ENCODE data around the gene MED15.

The MED15 gene

GRCh38 chr22:20587206-20587958 is 80.0 kb downstream of the MED15 start:
- H3K4me1 Mint-ChIP-seq = no peaks in the 10 kb centered on the region
- H3K27me3 Mint-ChIP-seq (ENCODE audit: low read depth) = no peaks in the 10 kb centered on the region
- no peak for TF ChIP-seq CTCF (IDR thresholded peaks at IDR 0.05; ENCODE audit: unreplicated experiment in 3 of 3)
- no peaks in the 10 kb centered on the region for H3K9me3 Mint-ChIP-seq
- H3K27ac Mint-ChIP-seq = no peak overlapping the region
- H3K36me3 Mint-ChIP-seq (ENCODE audit: low read depth) = no peaks in the 10 kb centered on the region
- H3K4me3 Mint-ChIP-seq = no peak overlapping the region

GRCh38 chr22:20588092-20588842 is 80.9 kb downstream of the MED15 start:
- no peak for TF ChIP-seq CTCF (IDR thresholded peaks at IDR 0.05; ENCODE audit: unreplicated experiment in 3 of 3)
- H3K4me3 Mint-ChIP-seq = no peak overlapping the region
- no peaks in the 10 kb centered on the region for H3K4me1 Mint-ChIP-seq

GRCh38 chr22:20588843-20589581 is 81.6 kb downstream of the MED15 start:
- no peak overlapping the region for H3K4me3 Mint-ChIP-seq
- no peaks in the 10 kb centered on the region for H3K27me3 Mint-ChIP-seq (ENCODE audit: low read depth)
- no peaks in the 10 kb centered on the region for H3K36me3 Mint-ChIP-seq (ENCODE audit: low read depth)
- no peak overlapping the region for H3K27ac Mint-ChIP-seq
- H3K4me1 Mint-ChIP-seq = no peaks in the 10 kb centered on the region
- TF ChIP-seq CTCF (IDR thresholded peaks at IDR 0.05; ENCODE audit: unreplicated experiment in 3 of 3) = no peak
- H3K9me3 Mint-ChIP-seq = no peaks in the 10 kb centered on the region

More at GRCh38 chr22:20588092-20588842, 80.9 kb downstream of the MED15 start:
- Mint-ChIP-seq H3K9me3 (no peaks in the 10 kb centered on the region), H3K36me3 (ENCODE audit: low read depth) (no peaks in the 10 kb centered on the region), H3K27ac (no peak overlapping the region), H3K27me3 (ENCODE audit: low read depth) (no peaks in the 10 kb centered on the region)

GRCh38 chr22:20589614-20590476 is 82.4 kb downstream of the MED15 start:
- no peak overlapping the region for H3K4me3 Mint-ChIP-seq
- no peaks in the 10 kb centered on the region for H3K27me3 Mint-ChIP-seq (ENCODE audit: low read depth)
- H3K4me1 Mint-ChIP-seq = no peaks in the 10 kb centered on the region
- H3K36me3 Mint-ChIP-seq (ENCODE audit: low read depth) = no peaks in the 10 kb centered on the region
- H3K9me3 Mint-ChIP-seq = no peaks in the 10 kb centered on the region
- TF ChIP-seq CTCF (IDR thresholded peaks at IDR 0.05; ENCODE audit: unreplicated experiment in 3 of 3) = no peak
- H3K27ac Mint-ChIP-seq = no peak overlapping the region

GRCh38 chr22:20590477-20591294 is 83.3 kb downstream of the MED15 start:
- H3K9me3 Mint-ChIP-seq = no peaks in the 10 kb centered on the region
- no peaks in the 10 kb centered on the region for H3K36me3 Mint-ChIP-seq (ENCODE audit: low read depth)
- no peak overlapping the region for H3K4me3 Mint-ChIP-seq

More at GRCh38 chr22:20590477-20591294, 83.3 kb downstream of the MED15 start:
- Mint-ChIP-seq H3K27me3 (ENCODE audit: low read depth) (no peaks in the 10 kb centered on the region), H3K27ac (no peak overlapping the region), H3K4me1 (no peaks in the 10 kb centered on the region)
- no peak for TF ChIP-seq CTCF (IDR thresholded peaks at IDR 0.05; ENCODE audit: unreplicated experiment in 3 of 3)
